ENCODE results near the gene NR6A1.
"Not testable (repeated sequence)": the region's sequence is repeated elsewhere in the genome, so short reads cannot be mapped to it uniquely, and the experiment has no call there.

NR6A1 gene

DNA sequence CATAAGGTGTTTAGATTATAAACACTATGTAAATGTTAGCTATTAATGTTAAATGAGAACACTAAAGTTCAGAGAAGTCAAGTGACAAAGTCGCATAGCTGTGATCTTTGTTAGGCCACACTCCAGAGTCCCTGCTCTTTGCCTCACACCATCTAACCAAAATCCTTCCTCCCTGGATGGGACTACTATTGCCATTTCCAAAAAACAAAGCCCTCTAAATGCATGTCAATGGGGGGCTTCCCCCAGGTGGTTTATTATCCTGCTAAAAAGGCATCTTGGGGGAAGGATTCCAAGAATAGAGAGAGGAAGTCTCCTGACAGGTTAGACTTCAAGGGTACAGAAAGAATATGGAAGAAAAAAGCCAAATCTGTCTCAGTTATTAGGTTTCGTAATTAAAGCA is 10.4 kb downstream of the NR6A1 start:
- DNase-seq (ENCODE audit: low spot score): no peak

DNA sequence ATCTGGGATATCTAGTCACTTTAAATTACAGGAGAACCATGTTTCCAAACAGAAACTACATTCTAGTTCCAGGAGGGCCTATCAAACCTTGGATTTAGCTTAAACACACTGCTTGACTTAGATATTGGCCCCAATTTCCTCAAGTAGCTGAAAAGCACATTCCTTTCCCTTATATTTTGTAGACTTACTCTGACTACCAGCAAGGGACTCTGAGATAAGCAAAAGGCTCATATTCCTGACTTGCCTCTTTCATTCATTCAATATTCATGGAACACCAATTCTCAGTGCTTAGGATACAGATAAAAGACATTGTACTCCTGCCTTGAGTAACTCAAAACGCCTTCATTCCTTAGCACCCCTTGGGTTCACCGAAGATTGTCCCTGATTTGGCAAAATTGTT is 11.8 kb downstream of the NR6A1 start:
- DNase-seq (ENCODE audit: low spot score): no peak

GRCh38 chr9:124758691-124759090 is 12.4 kb downstream of the NR6A1 start:
- DNase-seq (ENCODE audit: low spot score): no peak

DNA sequence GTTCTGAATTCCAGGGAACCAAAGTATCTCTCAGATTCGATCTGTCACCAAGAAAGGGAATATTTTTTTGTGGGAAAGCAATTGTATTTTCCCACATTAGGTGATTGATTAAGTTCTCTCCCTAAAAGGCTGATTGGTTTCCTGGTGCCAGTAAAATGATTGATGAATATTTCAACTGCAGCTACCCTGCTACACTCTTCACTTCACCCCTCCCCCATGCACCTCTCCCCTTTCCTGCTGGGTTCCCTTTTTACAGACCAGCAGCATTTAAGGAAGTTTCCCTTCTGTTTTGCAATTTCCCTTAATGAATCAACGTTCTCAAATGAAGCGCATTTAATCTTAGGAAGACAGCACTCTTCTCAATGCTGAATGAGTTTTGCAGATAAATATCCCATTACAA is 13.1 kb downstream of the NR6A1 start:
- DNase-seq (ENCODE audit: low spot score): no peak

DNA sequence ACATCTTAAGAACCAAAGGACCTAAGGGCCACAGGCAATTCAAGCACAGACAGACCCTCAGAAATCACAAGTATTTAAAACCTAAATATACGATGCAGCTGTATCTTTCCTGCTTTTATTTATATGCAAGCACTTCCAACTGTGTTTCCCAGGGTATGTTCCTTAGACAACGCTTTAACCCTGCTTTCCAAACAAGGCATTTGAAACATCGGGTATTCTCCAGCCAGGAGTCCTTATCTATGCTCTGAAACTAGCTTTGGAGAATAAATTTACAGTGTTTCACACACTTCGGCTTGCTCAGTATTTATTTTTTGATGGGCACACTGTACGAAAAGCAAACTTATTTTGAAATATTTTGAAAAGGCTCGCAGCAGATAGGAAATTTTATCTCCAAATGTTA is 13.5 kb downstream of the NR6A1 start:
- DNase-seq (ENCODE audit: low spot score): no peak

DNA sequence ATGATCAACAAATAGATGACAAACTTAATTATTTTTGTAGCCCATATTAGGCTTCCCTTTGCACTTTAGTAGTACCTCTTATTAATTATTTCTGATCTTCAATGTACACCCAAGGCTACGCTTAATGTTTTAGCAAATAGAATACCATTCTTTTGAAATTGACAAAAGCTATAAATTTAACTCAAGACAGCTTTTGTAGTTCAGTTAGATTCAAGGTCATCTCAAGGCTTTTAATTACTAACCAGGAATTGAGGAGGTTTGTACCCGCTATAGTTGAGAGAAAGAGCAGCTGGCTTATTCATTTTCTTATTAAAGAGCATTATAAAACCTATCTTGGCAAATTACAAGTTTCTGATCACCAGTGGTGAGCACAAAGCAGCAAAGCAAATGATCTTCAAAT is 15.1 kb downstream of the NR6A1 start:
- DNase-seq (ENCODE audit: low spot score): no peak

DNA sequence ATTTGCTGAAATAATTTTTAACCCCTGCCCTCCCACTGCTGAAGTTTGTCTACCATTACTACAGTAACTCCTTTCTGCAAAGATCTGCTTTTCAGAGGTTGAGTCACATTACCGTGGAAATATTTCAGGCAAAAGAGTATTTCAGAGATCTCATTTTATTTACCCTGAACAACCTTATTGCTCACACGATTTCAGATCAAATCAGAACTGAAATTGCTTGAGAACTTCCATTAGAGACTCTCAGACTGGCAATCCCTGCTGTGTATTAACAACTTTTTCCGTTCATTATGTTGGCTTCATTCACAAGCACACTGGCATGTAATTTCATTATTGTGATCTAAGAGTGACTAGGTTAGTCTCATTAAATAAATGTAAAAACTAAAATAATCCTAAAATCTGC is 16.1 kb downstream of the NR6A1 start:
- DNase-seq (ENCODE audit: low spot score): no peak

DNA sequence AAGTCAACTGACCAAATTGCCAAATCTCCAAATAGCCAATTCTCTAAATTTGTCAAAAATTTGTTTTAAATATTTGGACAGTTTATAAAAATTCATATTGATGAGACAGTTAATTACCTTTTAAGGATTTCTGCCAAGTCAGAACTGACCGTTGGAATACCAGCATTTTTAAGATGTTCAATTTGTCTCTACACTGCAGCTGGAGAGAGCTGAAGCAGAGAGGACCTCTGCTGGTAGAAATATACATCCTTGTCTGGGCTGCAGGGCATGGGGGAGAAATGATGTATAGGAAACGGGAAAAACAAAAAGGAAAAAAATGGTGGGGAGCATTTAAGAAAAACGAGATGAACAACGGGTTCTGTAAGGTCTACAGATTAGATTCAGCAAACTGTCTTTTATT is 16.8 kb downstream of the NR6A1 start:
- no peak for DNase-seq (ENCODE audit: low spot score)

- DNase-seq (ENCODE audit: low spot score): no peak
These were observed 18.1 kb downstream of the NR6A1 start for GRCh38 chr9:124752967-124753366.

- DNase-seq (ENCODE audit: low spot score): no peak
These were observed 21.3 kb downstream of the NR6A1 start for GRCh38 chr9:124749781-124750180.

DNA sequence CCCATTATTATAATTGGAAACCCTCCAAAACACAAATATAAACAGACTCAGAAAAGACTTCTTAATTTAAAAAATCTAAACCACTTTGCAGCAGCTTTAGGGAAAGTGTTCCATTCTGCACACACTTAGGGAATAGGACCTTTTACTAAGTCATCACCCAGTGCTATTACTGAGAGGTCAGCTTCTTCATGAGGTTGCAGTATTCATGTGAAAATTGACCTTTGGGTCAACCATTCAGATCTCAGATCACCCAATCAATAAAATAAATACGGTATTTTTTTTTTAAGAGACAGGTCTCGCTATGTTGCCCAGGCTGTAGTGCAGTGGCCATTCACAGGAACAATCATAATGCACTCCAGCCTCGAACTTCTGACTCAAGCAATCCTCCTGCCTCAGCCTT is 21.8 kb downstream of the NR6A1 start:
- no peak for DNase-seq (ENCODE audit: low spot score)

GRCh38 chr9:124747065-124747464 is 24.0 kb downstream of the NR6A1 start:
- DNase-seq (ENCODE audit: low spot score): no peak

GRCh38 chr9:124743686-124744348 is 27.3 kb downstream of the NR6A1 start:
- DNase-seq (ENCODE audit: low spot score): no peak

GRCh38 chr9:124742940-124743339 is 28.2 kb downstream of the NR6A1 start:
- no peak for DNase-seq (ENCODE audit: low spot score)

DNA sequence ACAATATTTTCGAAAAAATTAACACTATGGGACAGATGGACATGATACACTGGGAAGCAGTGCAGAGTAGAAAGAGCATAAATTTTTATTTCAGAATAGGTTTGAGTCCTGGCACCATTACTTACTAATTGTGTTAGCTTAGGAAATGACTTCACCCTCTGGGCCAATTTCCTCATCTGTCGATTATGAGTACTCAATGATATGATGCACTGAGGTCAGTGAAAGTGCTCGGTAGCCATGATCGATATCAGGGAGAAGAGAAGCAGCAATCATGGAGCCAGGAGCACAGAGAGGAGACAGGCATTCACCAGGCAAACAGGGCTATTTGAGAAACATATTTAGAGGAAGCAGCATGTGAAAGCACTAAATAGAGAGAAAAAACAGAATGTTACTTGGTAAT is 29.4 kb downstream of the NR6A1 start:
- DNase-seq (ENCODE audit: low spot score): no peak

DNA sequence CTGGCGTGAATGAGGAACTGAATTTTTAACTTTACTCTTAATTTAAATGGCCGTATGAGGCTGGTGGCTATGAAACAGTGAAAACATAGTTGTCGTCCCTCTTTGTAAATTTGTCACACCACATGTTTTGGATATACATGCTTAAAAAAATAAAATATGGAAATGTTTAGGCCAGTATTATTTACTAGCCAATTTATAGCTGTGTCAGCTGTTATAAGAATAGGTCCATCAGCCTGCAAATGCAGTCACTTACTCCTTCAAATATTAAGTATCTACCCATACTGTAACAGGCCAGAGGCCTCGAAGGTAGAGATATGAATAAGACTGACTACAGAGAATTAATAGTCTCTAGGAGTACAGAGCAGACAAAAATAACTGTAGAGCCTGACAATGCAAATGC is 30.0 kb downstream of the NR6A1 start:
- no peak for DNase-seq (ENCODE audit: low spot score)

- no peak for DNase-seq (ENCODE audit: low spot score)
These were observed 31.8 kb downstream of the NR6A1 start for GRCh38 chr9:124739360-124739759.

DNA sequence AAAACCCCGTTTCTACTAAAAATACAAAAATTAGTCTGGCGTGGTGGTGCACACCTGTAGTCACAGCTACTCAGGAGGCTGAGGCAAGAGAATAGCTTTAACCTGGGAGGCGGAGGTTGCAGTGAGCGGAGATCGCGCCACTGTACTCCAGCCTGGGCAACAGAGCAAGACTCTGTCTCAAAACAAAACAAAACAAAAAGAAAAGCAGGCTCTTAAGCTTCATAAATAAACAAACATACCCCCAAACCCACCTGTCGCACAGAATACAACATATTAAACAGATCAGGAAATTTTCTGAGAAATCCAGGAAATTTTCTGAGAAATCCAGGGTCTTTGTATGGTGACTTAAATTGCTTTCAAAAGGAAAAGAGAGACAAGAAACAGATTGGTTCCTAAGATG is 33.0 kb downstream of the NR6A1 start:
- not testable (repeated sequence) for DNase-seq (ENCODE audit: low spot score)

- DNase-seq (ENCODE audit: low spot score): no peak
These were observed 36.0 kb downstream of the NR6A1 start for GRCh38 chr9:124735121-124735520.

DNA sequence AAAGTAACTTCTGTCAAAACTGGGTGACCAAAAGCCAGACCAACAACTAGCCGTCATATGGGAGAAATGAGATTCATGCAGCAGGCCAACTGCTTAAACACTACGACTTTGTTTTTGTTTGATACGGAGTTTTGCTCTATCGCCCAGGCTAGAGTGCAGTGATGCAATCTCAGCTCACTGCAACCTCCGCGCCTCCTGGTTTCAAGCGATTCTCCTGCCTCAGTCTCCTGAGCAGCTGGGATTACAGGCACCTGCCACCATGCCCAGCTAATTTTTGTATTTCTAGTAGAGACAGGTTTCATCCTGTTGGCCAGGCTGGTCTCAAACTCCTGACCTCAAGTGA is 36.4 kb downstream of the NR6A1 start:
- DNase-seq (ENCODE audit: low spot score): not testable (repeated sequence)

GRCh38 chr9:124733964-124734740 is 37.0 kb downstream of the NR6A1 start:
- DNase-seq (ENCODE audit: low spot score): no peak

GRCh38 chr9:124730772-124731171 is 40.3 kb downstream of the NR6A1 start:
- DNase-seq (ENCODE audit: low spot score): no peak

DNA sequence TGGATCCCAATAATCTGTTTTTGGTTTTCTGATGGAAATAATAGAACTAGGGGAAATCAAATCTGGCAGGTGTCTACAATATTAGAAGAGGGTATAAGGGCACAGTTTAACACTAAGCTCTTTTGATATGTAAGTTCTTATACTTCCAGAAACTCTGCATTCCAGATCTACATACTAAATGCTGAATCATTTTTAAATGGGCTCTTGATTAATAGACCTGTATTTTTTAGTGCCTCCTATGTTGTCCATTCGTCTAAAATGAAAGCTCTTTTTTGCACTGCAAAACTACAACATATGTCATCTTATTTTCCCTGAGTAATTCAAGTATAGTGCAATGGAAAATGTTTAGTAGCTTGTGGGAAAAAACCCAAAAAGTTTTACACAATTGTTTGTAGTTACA is 44.2 kb downstream of the NR6A1 start:
- DNase-seq (ENCODE audit: low spot score): no peak

- no peak for DNase-seq (ENCODE audit: low spot score)
These were observed 46.1 kb downstream of the NR6A1 start for GRCh38 chr9:124725068-124725452.

Data from Ammon's horn (tissue), 1 donor.